Suprapubic skin (tissue), 4 donors: Measurements from ENCODE around the gene LRRIQ1.

Experiments
- POLR2A ChIP-seq, 2 donors: fragments of 450-650 bp; IDR thresholded peaks; one replicate each; pipeline ENCODE4 v1.6.1; 2017; ENCODE audit warnings: antibody characterized with exemption in 2 of 2, mild to moderate bottlenecking in 2 of 2, moderate library complexity in 2 of 2
- POLR2AphosphoS5 ChIP-seq, 3 donors: sonication (generic); formaldehyde crosslinking; IDR thresholded peaks; one replicate each; pipeline ENCODE4 v1.6.1; 2017; ENCODE audit warnings: antibody characterized with exemption in 3 of 3
- TF ChIP-seq, protein P1 (sequence below), 2 donors: fragments of 200-600 bp in 1 of 2; fragments of 450-650 bp in 1 of 2; sonication (generic) in 1 of 2; IDR thresholded peaks; one replicate each; pipeline ENCODE4 v1.5.1; 2016 to 2019; ENCODE audit warnings: antibody characterized with exemption in 2 of 2, mild to moderate bottlenecking in 1 of 2, moderate library complexity in 1 of 2

DNA sequence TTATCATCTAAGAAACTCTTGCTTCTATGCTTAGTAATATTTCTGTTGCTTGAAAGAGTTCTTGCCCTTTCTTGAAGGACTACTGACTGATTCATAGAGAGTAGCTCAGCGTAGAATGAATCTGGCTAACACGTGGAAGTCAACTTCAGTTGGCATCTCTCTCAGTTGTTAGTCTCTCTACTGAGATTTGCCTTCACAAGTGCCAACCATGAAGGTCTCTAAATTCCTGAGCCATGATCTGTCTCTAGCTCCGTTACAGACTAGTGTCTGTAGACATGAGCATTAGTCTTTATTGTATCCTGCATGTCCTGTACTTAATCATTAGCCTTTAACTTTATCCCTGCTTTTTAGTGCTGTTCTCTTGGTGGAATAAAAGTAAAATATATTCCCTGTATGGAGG lies 224.7 kb downstream of the LRRIQ1 start:
- TF ChIP-seq POLR2A (IDR thresholded peaks at IDR 0.05), result no peak
- TF ChIP-seq, protein P1, sequence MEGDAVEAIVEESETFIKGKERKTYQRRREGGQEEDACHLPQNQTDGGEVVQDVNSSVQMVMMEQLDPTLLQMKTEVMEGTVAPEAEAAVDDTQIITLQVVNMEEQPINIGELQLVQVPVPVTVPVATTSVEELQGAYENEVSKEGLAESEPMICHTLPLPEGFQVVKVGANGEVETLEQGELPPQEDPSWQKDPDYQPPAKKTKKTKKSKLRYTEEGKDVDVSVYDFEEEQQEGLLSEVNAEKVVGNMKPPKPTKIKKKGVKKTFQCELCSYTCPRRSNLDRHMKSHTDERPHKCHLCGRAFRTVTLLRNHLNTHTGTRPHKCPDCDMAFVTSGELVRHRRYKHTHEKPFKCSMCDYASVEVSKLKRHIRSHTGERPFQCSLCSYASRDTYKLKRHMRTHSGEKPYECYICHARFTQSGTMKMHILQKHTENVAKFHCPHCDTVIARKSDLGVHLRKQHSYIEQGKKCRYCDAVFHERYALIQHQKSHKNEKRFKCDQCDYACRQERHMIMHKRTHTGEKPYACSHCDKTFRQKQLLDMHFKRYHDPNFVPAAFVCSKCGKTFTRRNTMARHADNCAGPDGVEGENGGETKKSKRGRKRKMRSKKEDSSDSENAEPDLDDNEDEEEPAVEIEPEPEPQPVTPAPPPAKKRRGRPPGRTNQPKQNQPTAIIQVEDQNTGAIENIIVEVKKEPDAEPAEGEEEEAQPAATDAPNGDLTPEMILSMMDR (IDR thresholded peaks at IDR 0.05), result no peak
- no peak for TF ChIP-seq POLR2AphosphoS5 (IDR thresholded peaks at IDR 0.05)
